HL-60 (cell line): ENCODE data around the gene JTB.

ENCODE experiments used
- CTCF ChIP-seq: IDR thresholded peaks from one replicate; pipeline ENCODE4 v1.5.1; 2011; ENCODE audit warnings: low read length, control low read depth, inconsistent platforms; ENCODE audit not compliant: insufficient read depth
- POLR2AphosphoS5 ChIP-seq: IDR thresholded peaks from 2 replicates; pipeline ENCODE4 v1.6.1; 2012; ENCODE audit warnings: low read depth

DNA sequence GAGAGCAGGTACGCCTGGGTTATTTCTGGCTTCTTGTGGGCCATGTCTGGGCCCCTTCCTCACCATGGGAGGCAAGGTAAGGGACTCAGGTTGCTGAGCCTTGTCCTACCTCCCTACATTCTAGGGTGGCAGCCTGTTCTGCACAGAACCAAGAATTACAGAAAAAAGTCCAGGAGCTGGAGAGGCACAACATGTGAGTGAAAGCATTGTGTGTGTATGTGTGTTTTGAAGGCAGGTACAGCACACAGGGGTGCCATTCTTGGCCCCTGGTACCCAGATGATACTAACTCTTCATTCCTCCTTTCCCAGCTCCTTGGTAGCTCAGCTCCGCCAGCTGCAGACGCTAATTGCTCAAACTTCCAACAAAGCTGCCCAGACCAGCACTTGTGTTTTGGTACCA is 4.4 kb downstream of the JTB start:
- TF ChIP-seq POLR2AphosphoS5 (no peak), CTCF (no peak)
